VCaP (cell line): ENCODE measurements around the gene SORCS3.

Experiments used
- H3K27ac ChIP-seq: fragments of 450-650 bp; 2 replicates; pipeline ENCODE4 v1.5.1; 2017
- TF ChIP-seq, protein P1 (sequence below): fragments of 450-650 bp; conservative IDR thresholded peaks from 2 replicates; pipeline ENCODE4 v1.5.1; 2017; ENCODE audit warnings: mild to moderate bottlenecking, moderate library complexity

Gene SORCS3

DNA sequence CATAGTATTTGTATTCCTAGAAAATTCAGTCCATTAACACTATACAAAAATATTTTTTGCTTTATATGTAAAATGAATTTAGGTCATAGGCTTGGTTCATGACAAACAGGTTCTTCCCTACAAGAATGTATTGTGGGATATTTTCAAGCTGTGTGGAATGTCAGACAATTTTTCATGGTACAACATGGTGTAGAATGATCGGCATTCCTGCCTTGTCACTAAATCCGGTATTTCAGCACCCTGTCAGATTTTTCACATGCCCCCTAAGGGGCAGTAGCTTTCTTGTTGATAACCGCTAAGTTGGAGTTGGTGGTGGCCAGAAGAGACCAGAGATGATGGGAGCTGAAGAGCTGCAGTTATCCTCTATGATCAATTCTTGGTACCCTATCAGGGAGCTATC is 154.3 kb downstream of the SORCS3 start:
- TF ChIP-seq, protein P1, sequence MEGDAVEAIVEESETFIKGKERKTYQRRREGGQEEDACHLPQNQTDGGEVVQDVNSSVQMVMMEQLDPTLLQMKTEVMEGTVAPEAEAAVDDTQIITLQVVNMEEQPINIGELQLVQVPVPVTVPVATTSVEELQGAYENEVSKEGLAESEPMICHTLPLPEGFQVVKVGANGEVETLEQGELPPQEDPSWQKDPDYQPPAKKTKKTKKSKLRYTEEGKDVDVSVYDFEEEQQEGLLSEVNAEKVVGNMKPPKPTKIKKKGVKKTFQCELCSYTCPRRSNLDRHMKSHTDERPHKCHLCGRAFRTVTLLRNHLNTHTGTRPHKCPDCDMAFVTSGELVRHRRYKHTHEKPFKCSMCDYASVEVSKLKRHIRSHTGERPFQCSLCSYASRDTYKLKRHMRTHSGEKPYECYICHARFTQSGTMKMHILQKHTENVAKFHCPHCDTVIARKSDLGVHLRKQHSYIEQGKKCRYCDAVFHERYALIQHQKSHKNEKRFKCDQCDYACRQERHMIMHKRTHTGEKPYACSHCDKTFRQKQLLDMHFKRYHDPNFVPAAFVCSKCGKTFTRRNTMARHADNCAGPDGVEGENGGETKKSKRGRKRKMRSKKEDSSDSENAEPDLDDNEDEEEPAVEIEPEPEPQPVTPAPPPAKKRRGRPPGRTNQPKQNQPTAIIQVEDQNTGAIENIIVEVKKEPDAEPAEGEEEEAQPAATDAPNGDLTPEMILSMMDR, result no peak
- no peak overlapping the region for H3K27ac ChIP-seq

DNA sequence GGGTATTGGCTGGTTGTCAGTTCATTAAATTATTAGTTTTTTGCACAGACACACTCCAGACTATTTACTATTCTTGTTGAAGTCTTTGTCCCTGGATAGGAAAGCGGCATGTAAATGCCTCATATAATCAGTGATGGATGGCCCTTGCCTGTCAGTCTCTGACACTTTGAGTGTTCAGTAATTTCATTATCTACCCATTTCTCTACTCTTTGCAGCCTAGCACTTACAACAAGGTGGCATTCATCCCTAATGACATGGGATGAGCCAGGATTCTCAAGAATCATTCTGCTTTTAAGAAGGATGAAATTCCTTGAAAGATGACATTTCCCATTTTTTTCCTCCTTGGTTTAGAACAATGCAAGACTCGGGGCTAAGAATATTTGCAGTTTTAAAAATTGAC is 155.7 kb downstream of the SORCS3 start:
- H3K27ac ChIP-seq, result no peak overlapping the region
- TF ChIP-seq, protein P1, result no peak

DNA sequence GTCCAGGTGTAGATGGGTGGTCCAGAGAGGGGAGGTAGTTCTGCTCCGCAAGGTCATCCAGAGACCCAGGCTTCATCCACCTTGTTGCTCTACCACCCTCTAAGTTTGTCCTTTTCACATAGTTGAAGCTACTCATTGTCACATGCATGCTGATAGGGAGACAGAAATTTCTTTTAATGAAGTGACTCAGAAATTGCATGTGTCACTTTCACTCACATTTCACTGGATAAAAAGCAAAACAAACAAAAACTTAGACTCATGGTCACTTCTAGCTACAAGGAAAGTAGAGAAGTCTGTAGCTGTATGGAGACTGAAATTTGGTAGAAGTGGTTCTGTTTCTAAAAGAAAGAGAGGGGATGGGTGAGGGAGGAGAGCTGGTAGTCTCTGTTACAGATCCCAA is 161.9 kb downstream of the SORCS3 start:
- no peak overlapping the region for H3K27ac ChIP-seq
- TF ChIP-seq, protein P1, result no peak

DNA sequence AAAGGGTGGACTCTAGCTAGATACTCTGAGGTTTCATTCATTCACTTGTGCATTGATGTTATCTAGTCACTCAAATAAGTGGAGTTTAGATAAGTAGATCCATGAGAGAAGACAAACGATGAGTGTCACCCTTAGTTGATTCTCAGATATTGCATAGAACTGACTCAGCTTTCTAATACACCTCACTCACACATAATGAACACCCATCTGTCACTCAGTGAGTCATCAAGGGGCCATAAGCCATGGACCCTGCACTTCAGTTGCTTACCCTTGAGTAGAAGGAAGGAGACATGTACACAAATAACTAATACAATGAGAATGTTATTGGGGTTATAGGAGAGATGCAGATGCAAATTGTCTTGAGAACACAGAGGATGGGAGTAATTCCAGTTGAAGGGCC is 163.8 kb downstream of the SORCS3 start:
- TF ChIP-seq, protein P1, result no peak
- H3K27ac ChIP-seq, result no peak overlapping the region

DNA sequence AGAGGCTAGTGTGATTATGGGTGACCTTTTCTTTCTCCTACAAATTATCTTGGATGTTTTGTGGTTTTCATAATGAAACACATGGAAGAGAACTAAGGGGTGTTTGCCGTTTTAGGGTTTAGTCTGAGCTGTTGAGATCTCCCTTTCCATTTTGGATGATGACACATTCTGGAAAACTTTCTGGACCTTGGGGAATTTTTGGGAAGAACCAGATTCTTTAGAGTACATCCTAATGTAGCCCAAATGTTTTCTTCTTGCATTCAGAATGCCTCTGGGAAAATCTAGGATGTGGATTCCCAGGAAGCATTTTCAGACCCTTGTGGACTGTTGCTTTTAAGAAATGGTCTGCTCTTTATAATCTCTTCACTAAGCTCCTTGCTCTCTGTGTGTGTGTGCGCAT is 165.7 kb downstream of the SORCS3 start:
- TF ChIP-seq, protein P1, result no peak
- H3K27ac ChIP-seq, result no peak overlapping the region

DNA sequence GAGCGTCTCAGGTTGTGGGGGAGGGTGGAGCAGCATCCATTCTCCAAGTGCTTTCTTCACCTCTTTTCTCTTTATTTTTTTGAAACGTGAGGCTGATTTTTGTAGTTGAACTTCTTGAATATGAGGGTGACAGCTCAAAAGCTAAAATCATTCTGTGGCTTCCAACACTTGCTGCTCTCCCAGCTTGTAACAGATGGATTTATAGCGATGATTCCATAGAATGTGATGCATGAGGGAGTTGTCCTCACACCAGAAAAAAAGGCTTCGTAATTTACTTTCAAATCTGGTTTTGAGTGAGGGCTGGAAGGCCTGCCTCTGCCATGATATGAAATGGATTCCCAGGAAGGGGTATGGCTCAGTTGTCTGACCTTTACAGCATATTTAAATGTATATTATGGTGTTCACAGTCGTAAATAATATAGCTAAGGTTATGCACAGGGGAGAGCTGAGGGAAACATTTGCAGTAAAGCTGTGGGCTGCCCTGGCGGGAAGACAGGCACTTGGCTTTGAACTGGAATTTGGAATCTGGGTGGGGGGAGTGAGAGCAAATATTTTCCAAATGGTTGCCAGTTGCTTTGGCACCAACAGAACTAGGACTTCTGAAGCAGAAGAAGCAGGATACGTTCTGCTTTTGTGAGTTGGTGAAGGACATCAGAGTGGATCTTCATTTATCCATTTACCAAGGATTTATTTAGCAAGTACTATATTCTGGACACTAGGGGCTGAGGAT is 166.7 kb downstream of the SORCS3 start:
- no peak overlapping the region for H3K27ac ChIP-seq

DNA sequence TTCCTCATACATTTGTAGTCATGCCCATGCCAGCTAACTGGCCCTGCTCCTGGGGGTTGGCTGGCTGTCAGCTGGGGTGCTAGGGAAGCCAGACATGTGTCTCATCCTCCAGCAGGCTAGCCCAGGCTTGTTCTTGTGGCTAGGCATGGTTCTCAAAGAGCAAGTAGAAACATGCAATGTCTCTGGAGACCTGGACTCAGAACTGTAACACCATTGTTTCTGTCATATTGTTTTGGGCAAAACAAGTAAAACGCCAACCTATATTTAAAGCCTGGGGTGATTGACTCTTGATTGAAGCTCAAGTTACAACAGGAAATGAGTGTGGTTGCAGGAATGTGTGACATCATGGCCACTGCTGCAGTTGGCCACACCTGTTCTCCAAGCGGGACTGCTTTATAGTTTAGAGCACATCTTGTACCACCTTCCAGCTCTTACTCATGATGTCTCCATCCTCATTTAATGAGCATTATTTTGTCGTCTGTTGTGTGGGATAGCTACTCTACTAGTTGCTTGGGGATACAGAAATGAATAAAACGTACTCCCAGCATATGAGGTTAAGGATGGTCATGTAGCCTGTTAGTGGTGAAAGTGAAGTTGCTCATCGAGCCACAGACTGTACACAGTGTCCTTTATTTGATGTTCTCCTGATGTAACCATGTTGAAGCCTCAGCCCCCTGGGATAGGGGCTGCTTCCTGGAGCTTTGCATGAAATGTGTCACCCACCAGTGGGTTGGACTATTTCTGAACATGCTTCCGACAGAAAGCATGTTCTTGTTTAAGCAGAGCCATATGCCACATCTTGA is 168.4 kb downstream of the SORCS3 start:
- TF ChIP-seq, protein P1, result no peak
- H3K27ac ChIP-seq, result no peak overlapping the region

More for the DNA sequence above, 166.7 kb downstream of the SORCS3 start:
- TF ChIP-seq, protein P1, result no peak
